Measurements from ENCODE around the gene ACOT6. TPM values are rescaled to one million over a fixed set of nuclear protein-coding genes. Genes with fewer than 3 reads are reported as not detected.

The ACOT6 gene
- total and polyA plus RNA-seq, 5 donors from 2014 or later: 0.16 TPM; not detected in 4

Other genes starting within 250 kb of the ACOT6 start
- 53.2 TPM for gene NUMB, start 154.0 kb upstream of the ACOT6 start, total RNA-seq
- gene NUMB, start 154.0 kb upstream of the ACOT6 start, polyA plus RNA-seq: 10 to 100 TPM; 28.8 to 34.5 (median 32.1) TPM
- gene RIOX1, start 121.6 kb upstream of the ACOT6 start, total RNA-seq: 22.7 TPM
- 10 to 100 TPM; 22.8 to 36.2 (median 29.8) TPM for gene RIOX1, start 121.6 kb upstream of the ACOT6 start, polyA plus RNA-seq
- gene ACOT1, start 75.4 kb upstream of the ACOT6 start, total RNA-seq: 1.7 TPM
- gene ACOT1, start 75.4 kb upstream of the ACOT6 start, polyA plus RNA-seq: 1 to 10 TPM; 4.2 to 5.9 (median 5.0) TPM
- not detected for gene HEATR4, start 53.6 kb upstream of the ACOT6 start, total RNA-seq
- under 1 TPM in 2 of 4 donors, not detected in 2; 0.20 to 0.41 TPM for gene HEATR4, start 53.6 kb upstream of the ACOT6 start, polyA plus RNA-seq
- gene ACOT2, start 43.3 kb upstream of the ACOT6 start, total RNA-seq: 15.4 TPM
- 10 to 100 TPM; 34.4 to 44.2 (median 40.7) TPM for gene ACOT2, start 43.3 kb upstream of the ACOT6 start, polyA plus RNA-seq
- gene ACOT4, start 20.6 kb upstream of the ACOT6 start, total RNA-seq: 1.1 TPM
- 1 to 10 TPM; 2.6 to 6.7 (median 3.9) TPM for gene ACOT4, start 20.6 kb upstream of the ACOT6 start, polyA plus RNA-seq
- 3.4 TPM for gene DNAL1, start 32.5 kb downstream of the ACOT6 start, total RNA-seq
- gene DNAL1, start 32.5 kb downstream of the ACOT6 start, polyA plus RNA-seq: 1 to 10 TPM; 3.4 to 5.0 (median 4.1) TPM
- gene PNMA1, start 101.9 kb downstream of the ACOT6 start, total RNA-seq: 42.6 TPM
- 10 to 100 TPM; 45.2 to 54.1 (median 51.9) TPM for gene PNMA1, start 101.9 kb downstream of the ACOT6 start, polyA plus RNA-seq
- gene PTGR2, start 239.3 kb downstream of the ACOT6 start, total RNA-seq: 1.1 TPM
- 1 to 10 TPM in 3 of 4 donors, under 1 TPM in 1; 0.98 to 2.8 (median 1.3) TPM for gene PTGR2, start 239.3 kb downstream of the ACOT6 start, polyA plus RNA-seq

Data from CD4-positive, CD25-positive, alpha-beta regulatory T cell (primary cell).